Glutamatergic neuron (in vitro differentiated cells): Measurements from ENCODE around the gene TRAF1. TPM values are rescaled to one million over a fixed set of nuclear protein-coding genes. Genes with fewer than 3 reads are reported as not detected.

Experiments used
- DNase-seq: peaks from one replicate; pipeline ENCODE4 v3.0.0; 2022
- H3K27ac Mint-ChIP-seq: one replicate; pipeline ENCODE4 v1.8.0; 2020; ENCODE audit warnings: mild to moderate bottlenecking, mixed read lengths, inconsistent platforms; ENCODE audit not compliant: unreplicated experiment
- H3K27me3 Mint-ChIP-seq: one replicate; pipeline ENCODE4 v1.8.0; 2020; ENCODE audit warnings: mild to moderate bottlenecking, moderate library complexity, mixed read lengths, inconsistent platforms; ENCODE audit not compliant: unreplicated experiment
- H3K36me3 Mint-ChIP-seq: one replicate; pipeline ENCODE4 v1.8.0; 2020; ENCODE audit warnings: mild to moderate bottlenecking, mixed read lengths, inconsistent platforms; ENCODE audit not compliant: unreplicated experiment
- H3K4me1 Mint-ChIP-seq: one replicate; pipeline ENCODE4 v1.8.0; 2020; ENCODE audit warnings: mild to moderate bottlenecking, low read depth, mixed read lengths, inconsistent platforms; ENCODE audit not compliant: unreplicated experiment
- H3K4me3 Mint-ChIP-seq: one replicate; pipeline ENCODE4 v1.8.0; 2020; ENCODE audit warnings: mild to moderate bottlenecking, mixed read lengths, inconsistent platforms; ENCODE audit not compliant: unreplicated experiment
- H3K9me3 Mint-ChIP-seq: one replicate; pipeline ENCODE4 v1.8.0; 2020; ENCODE audit warnings: mild to moderate bottlenecking, moderate library complexity, mixed read lengths, inconsistent platforms; ENCODE audit not compliant: unreplicated experiment
- CTCF ChIP-seq: fragments of 200-600 bp; sonication (generic); IDR thresholded peaks from one replicate; pipeline ENCODE4 v1.5.0; 2021; ENCODE audit not compliant: partially characterized antibody, unreplicated experiment
- total RNA-seq: library from RNA; stranded (reverse); fragmentation: NEBNext Ultra II Directional; extraction: Animal tissue kit (Norgen Biotek cat#: 25700); gene quantifications from one replicate; pipeline ENCODE4 v1.2.1, GENCODE V29; 2021; ENCODE audit not compliant: unreplicated experiment

Gene TRAF1
- total RNA-seq, 1 donor from 2014 or later: 1.6 TPM

GRCh38 chr9:120905315-120906164 lies 21.1 kb downstream of the TRAF1 start:
- no peak for TF ChIP-seq CTCF
- no peaks in the 10 kb centered on the region for H3K4me1 Mint-ChIP-seq
- H3K36me3 Mint-ChIP-seq: no peaks in the 10 kb centered on the region
- H3K4me3 Mint-ChIP-seq: no peak overlapping the region
- no peak for DNase-seq
- H3K27me3 Mint-ChIP-seq: peaks cover 3% of the 10 kb centered on the region
- H3K9me3 Mint-ChIP-seq: no peaks in the 10 kb centered on the region
- no peak overlapping the region for H3K27ac Mint-ChIP-seq

- TF ChIP-seq CTCF: no peak
- Mint-ChIP-seq H3K9me3 (no peaks in the 10 kb centered on the region), H3K36me3 (no peaks in the 10 kb centered on the region), H3K27ac (no peak overlapping the region), H3K27me3 (peaks cover 3% of the 10 kb centered on the region), H3K4me1 (no peaks in the 10 kb centered on the region), H3K4me3 (no peak overlapping the region)
- DNase-seq: no peak
Observed at GRCh38 chr9:120904978-120905301, 21.7 kb downstream of the TRAF1 start.

GRCh38 chr9:120904061-120904977 lies 22.3 kb downstream of the TRAF1 start:
- no peak for TF ChIP-seq CTCF
- H3K4me3 Mint-ChIP-seq: no peak overlapping the region
- no peaks in the 10 kb centered on the region for H3K36me3 Mint-ChIP-seq
- H3K4me1 Mint-ChIP-seq: no peaks in the 10 kb centered on the region
- DNase-seq: no peak
- peaks cover 3% of the 10 kb centered on the region for H3K27me3 Mint-ChIP-seq
- no peaks in the 10 kb centered on the region for H3K9me3 Mint-ChIP-seq
- H3K27ac Mint-ChIP-seq: no peak overlapping the region

- no peaks in the 10 kb centered on the region for H3K9me3 Mint-ChIP-seq
Observed at GRCh38 chr9:120902569-120903535, 23.7 kb downstream of the TRAF1 start.

More at GRCh38 chr9:120902569-120903535, 23.7 kb downstream of the TRAF1 start:
- DNase-seq: no peak
- no peak for TF ChIP-seq CTCF
- no peak overlapping the region for H3K4me3 Mint-ChIP-seq
- H3K36me3 Mint-ChIP-seq: no peaks in the 10 kb centered on the region
- H3K4me1 Mint-ChIP-seq: no peaks in the 10 kb centered on the region
- H3K27me3 Mint-ChIP-seq: peaks cover 3% of the 10 kb centered on the region
- H3K27ac Mint-ChIP-seq: no peak overlapping the region
